HT-29 (cell line): ENCODE results near the gene COL6A2. TPM values are rescaled to one million over a fixed set of nuclear protein-coding genes. Genes with fewer than 3 reads are reported as not detected.
A peak's percentile ranks its signal among the peaks of the same experiment; 100 is the strongest.

Experiments
- DNase-seq: peaks from one replicate; pipeline ENCODE4 v3.0.0-alpha.2; 2015; ENCODE audit warnings: low spot score
- total RNA-seq: library from RNA; depleted of rRNA; stranded (reverse); fragments of >200 nt; shearing (Covaris generic); gene quantifications from 2 replicates; pipeline ENCODE4 v1.2.3, GENCODE V29; 2014

COL6A2 gene
- total RNA-seq, 1 experiment from 2014 or later: not detected

- no peak for DNase-seq
Observed at GRCh38 chr21:46141767-46142581, 44.1 kb downstream of the COL6A2 start.

GRCh38 chr21:46142582-46143473, 44.9 kb downstream of the COL6A2 start:
- DNase-seq: no peak

GRCh38 chr21:46144464-46145070, 46.7 kb downstream of the COL6A2 start:
- no peak for DNase-seq

GRCh38 chr21:46145159-46145839, 47.4 kb downstream of the COL6A2 start:
- DNase-seq: no peak

GRCh38 chr21:46145840-46146691, 48.2 kb downstream of the COL6A2 start:
- no peak for DNase-seq

GRCh38 chr21:46146856-46147255, 48.9 kb downstream of the COL6A2 start:
- DNase-seq: no peak

- DNase-seq: peak; percentile 63
Observed at GRCh38 chr21:46147429-46147828, 49.5 kb downstream of the COL6A2 start.

GRCh38 chr21:46148106-46148505, 50.2 kb downstream of the COL6A2 start:
- no peak for DNase-seq

GRCh38 chr21:46149205-46149901, 51.4 kb downstream of the COL6A2 start:
- no peak for DNase-seq

GRCh38 chr21:46150073-46150472, 52.2 kb downstream of the COL6A2 start:
- no peak for DNase-seq

- no peak for DNase-seq
Observed at GRCh38 chr21:46150491-46151121, 52.7 kb downstream of the COL6A2 start.

- no peak for DNase-seq
Observed at GRCh38 chr21:46151261-46151988, 53.5 kb downstream of the COL6A2 start.

GRCh38 chr21:46151989-46152926, 54.3 kb downstream of the COL6A2 start:
- DNase-seq: no peak

GRCh38 chr21:46152927-46153246, 55.0 kb downstream of the COL6A2 start:
- DNase-seq: no peak

GRCh38 chr21:46153247-46154154, 55.6 kb downstream of the COL6A2 start:
- DNase-seq: peak; percentile 29

- DNase-seq: no peak
Observed at GRCh38 chr21:46154155-46154954, 56.4 kb downstream of the COL6A2 start.
